Adrenal gland (tissue), 12 donors: Measurements from ENCODE around the gene RBKS. TPM values are rescaled to one million over a fixed set of nuclear protein-coding genes. Genes with fewer than 3 reads are reported as not detected.

Experiments
- DNase-seq, 7 donors: peaks; one replicate each; pipeline ENCODE4 v3.0.0-alpha.2; 2019 to 2020
- H3K27ac ChIP-seq, 5 donors: fragments of 200-600 bp; sonication (generic) in 4 of 5; 1 replicate in 3 of 5; 2 replicates in 2 of 5; pipeline versions ENCODE4 v1.5.1 to v1.8.0; 2016 to 2020; ENCODE audit warnings: mild to moderate bottlenecking in 1 of 5
- H3K27me3 ChIP-seq: fragments of 200-600 bp; 2 replicates; pipeline ENCODE4 v1.8.0; 2021
- H3K36me3 ChIP-seq, 2 donors: fragments of 200-600 bp; replicated peaks in 1 of 2; 1 replicate in 1 of 2; 2 replicates in 1 of 2; pipeline versions ENCODE4 v1.5.1 to v1.8.0; 2018 to 2022
- H3K4me1 ChIP-seq, 2 donors: fragments of 200-600 bp; replicated peaks in 1 of 2; 1 replicate in 1 of 2; 2 replicates in 1 of 2; pipeline versions ENCODE4 v1.5.1 to v1.8.0; 2018 to 2021
- H3K4me3 ChIP-seq, 4 donors: fragments of 200-600 bp; sonication (generic) in 3 of 4; one replicate each; pipeline ENCODE4 v1.5.1; 2016 to 2018
- H3K9me3 ChIP-seq, 3 donors: fragments of 200-600 bp; sonication (generic) in 1 of 3; replicated peaks in 1 of 3; 1 replicate in 2 of 3; 2 replicates in 1 of 3; pipeline versions ENCODE4 v1.5.1 to v1.8.0; 2016 to 2021
- CTCF ChIP-seq, 6 experiments: fragments of 450-650 bp in 4 of 6; fragments of 200-600 bp in 2 of 6; sonication (generic) in 1 of 6; IDR thresholded peaks; 1 replicate in 5 of 6; 2 replicates in 1 of 6; pipeline versions ENCODE4 v1.5.1 to v1.8.0; 2016 to 2021; ENCODE audit warnings: antibody characterized with exemption in 6 of 6, mild to moderate bottlenecking in 2 of 6, moderate library complexity in 1 of 6
- POLR2A ChIP-seq, 2 donors: fragments of 450-650 bp; IDR thresholded peaks; one replicate each; pipeline ENCODE4 v1.6.1; 2017; ENCODE audit warnings: antibody characterized with exemption in 2 of 2, mild to moderate bottlenecking in 2 of 2, moderate library complexity in 1 of 2
- WGBS, 4 donors: extraction: QIAGEN DNeasy Blood & Tissue Kit in 2 of 4; methylation state at CpG; one replicate each; pipeline versions ENCODE4 v1.1.5 to v1.1.7; 2013 to 2017; 5-methylcytosine and 5-hydroxymethylcytosine counted together
- intact Hi-C, 2 donors: fragments of 100-400 bp; cut with DNase I; formaldehyde crosslinking; loops; one replicate each; pipeline versions ENCODE4 v1.14.1 to v1.15.0; 2022 to 2023
- polyA plus RNA-seq, 3 donors: library from polyadenylated mRNA; stranded (reverse); fragments of 200-250 nt in 2 of 3; fragments of 350-450 nt in 1 of 3; fragmentation: Illumina TruSeq in 1 of 3; extraction: RNeasy Lipid Tissue Mini Kit (QIAGEN cat#74804) in 1 of 3; gene quantifications; one replicate each; pipeline ENCODE4 v1.2.3, GENCODE V29; 2013 to 2014
- total RNA-seq, 9 donors: library from RNA; depleted of rRNA in 4 of 9; stranded (reverse); fragments of >200 nt in 4 of 9; fragments of 120-200 nt in 1 of 9; fragmentation: NEBNext Ultra II Directional in 1 of 9; extraction: Animal tissue kit (Norgen Biotek cat#: 25700) in 1 of 9; gene quantifications; one replicate each; pipeline versions ENCODE4 v1.1.0 to v1.2.4, GENCODE V29; 2013 to 2023
- donor health status: healthy with polysubstance abuse.
- donor health status: Bipolar disorder and iron deficiency.
- donor health status: DM: yes; HTN: yes; CAD: no.
- donor health status: DM: no; HTN: no; CAD: no.
- donor health status: DM: no; HTN: no; CAD: no.
- donor health status: DM: yes; HTN: yes; CAD: no.

RBKS gene
- total and polyA plus RNA-seq, 12 donors: 9.1 to 54.4 (median 20.3) TPM

GRCh38 chr2:27830656-27831055 lies 59.5 kb downstream of the RBKS start:
- peaks cover 0 to 16% of the 10 kb centered on the region in 2 donors for H3K36me3 ChIP-seq
- H3K4me1 ChIP-seq: no peaks in the 10 kb centered on the region
- no peak for TF ChIP-seq CTCF (IDR thresholded peaks at IDR 0.05)
- no peak for TF ChIP-seq POLR2A (IDR thresholded peaks at IDR 0.05)
- no peaks in the 10 kb centered on the region for H3K27me3 ChIP-seq
- no peak for DNase-seq
- WGBS, 4 donors: 87 to 95% (median 90%) methylated on average over 4 of the region's 4 CpGs
- no peak overlapping the region for H3K4me3 ChIP-seq
- H3K9me3 ChIP-seq: no peaks in the 10 kb centered on the region
- no peak overlapping the region for H3K27ac ChIP-seq
- intact Hi-C loops: no loop called here

- H3K4me3 ChIP-seq: no peak overlapping the region
- intact Hi-C loops: no loop called here
- WGBS, 4 donors: 70 to 88% (median 84%) methylated on average over 3 of the region's 3 CpGs
- TF ChIP-seq POLR2A (IDR thresholded peaks at IDR 0.05): no peak
- TF ChIP-seq CTCF (IDR thresholded peaks at IDR 0.05): no peak
- no peaks in the 10 kb centered on the region for H3K27me3 ChIP-seq
- peaks cover 0 to 16% of the 10 kb centered on the region in 2 donors for H3K36me3 ChIP-seq
- H3K27ac ChIP-seq: no peak overlapping the region
- H3K9me3 ChIP-seq: no peaks in the 10 kb centered on the region
- no peaks in the 10 kb centered on the region for H3K4me1 ChIP-seq
- no peak for DNase-seq
Observed at GRCh38 chr2:27829791-27830190, 60.4 kb downstream of the RBKS start.

- Histone ChIP-seq H3K9me3 (no peaks in the 10 kb centered on the region), H3K4me1 (no peaks in the 10 kb centered on the region), H3K4me3 (no peak overlapping the region), H3K27ac (no peak overlapping the region), H3K27me3 (no peaks in the 10 kb centered on the region), H3K36me3 (peaks cover 0 to 16% of the 10 kb centered on the region in 2 donors)
- DNase-seq: no peak
- TF ChIP-seq CTCF (IDR thresholded peaks at IDR 0.05): no peak
- TF ChIP-seq POLR2A (IDR thresholded peaks at IDR 0.05): no peak
- intact Hi-C loops: no loop called here
- 82 to 89% (median 86%) methylated on average over 1 of the region's 1 CpG for WGBS, 4 donors
Observed at GRCh38 chr2:27828305-27828704, 61.9 kb downstream of the RBKS start.

- H3K4me3 ChIP-seq: no peak overlapping the region
- H3K36me3 ChIP-seq: peaks cover 0 to 6% of the 10 kb centered on the region in 2 donors
- WGBS, 4 donors: 94 to 97% (median 96%) methylated on average over 1 of the region's 1 CpG
- H3K27ac ChIP-seq: no peak overlapping the region
- intact Hi-C loops: no loop called here
- no peaks in the 10 kb centered on the region for H3K4me1 ChIP-seq
- DNase-seq: no peak
- TF ChIP-seq POLR2A (IDR thresholded peaks at IDR 0.05): no peak
- TF ChIP-seq CTCF (IDR thresholded peaks at IDR 0.05): no peak
- H3K9me3 ChIP-seq: no peaks in the 10 kb centered on the region
- no peaks in the 10 kb centered on the region for H3K27me3 ChIP-seq
Observed at GRCh38 chr2:27824401-27824800, 65.8 kb downstream of the RBKS start.
